Endometrial microvascular endothelial cells (primary cell): ENCODE results near the gene XCL1. TPM values are rescaled to one million over a fixed set of nuclear protein-coding genes. Genes with fewer than 3 reads are reported as not detected.
"Not testable (repeated sequence)": the region's sequence is repeated elsewhere in the genome, so short reads cannot be mapped to it uniquely, and the experiment has no call there.

ENCODE experiments used
- in situ Hi-C: cut with HindIII; loops from 2 replicates; pipeline ENCODE4 v1.10.0; 2017; ENCODE audit warnings: low sequenced_read_pairs, low pct_unique_long_range_greater_than_20kb; ENCODE audit errors: inconsistent ontology term
- total RNA-seq: library from RNA; depleted of rRNA; stranded (reverse); fragments of >200 nt; gene quantifications from one replicate; pipeline ENCODE4 v1.2.3, GENCODE V29; 2015; ENCODE audit errors: inconsistent ontology term

Gene XCL1
- total RNA-seq, 1 donor from 2014 or later = not detected

DNA sequence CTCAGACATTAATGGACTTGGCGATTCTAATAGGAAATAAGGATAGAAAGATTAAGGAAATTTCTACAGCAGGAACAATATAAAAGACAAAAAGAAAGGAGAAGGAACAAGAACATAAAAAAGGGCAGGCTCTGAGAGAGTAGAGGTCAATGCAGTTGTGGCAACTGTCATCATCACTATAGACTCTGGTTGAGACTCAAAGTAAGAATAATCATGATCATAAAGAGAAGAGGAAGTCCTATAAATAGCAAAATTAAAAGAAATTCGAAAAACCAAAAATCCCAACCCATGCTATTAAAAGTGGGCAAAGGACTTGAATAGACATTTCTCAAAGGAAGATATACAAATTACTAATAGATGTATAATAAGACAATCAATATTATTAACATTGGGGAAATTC lies 14.4 kb upstream of the XCL1 start:
- in situ Hi-C loops = no loop called here

DNA sequence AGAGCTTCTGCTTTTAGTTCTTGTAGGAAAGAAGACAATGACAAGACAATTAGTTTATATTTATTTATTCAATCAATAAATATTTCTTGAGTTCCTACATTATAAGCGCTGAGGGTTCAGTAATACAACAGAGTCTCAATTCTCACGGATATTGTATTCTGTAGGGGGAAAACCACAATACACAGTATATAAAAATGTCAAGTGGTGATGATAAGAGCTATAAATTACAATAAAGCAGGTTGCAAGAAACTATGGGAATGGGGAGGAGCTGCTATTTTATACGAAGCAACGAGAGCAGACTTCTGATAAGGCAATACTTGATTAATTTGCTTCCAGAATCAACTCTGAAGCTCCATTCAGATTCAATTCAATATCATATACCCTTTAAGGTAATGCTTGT lies 10.6 kb upstream of the XCL1 start:
- in situ Hi-C loops = no loop called here

DNA sequence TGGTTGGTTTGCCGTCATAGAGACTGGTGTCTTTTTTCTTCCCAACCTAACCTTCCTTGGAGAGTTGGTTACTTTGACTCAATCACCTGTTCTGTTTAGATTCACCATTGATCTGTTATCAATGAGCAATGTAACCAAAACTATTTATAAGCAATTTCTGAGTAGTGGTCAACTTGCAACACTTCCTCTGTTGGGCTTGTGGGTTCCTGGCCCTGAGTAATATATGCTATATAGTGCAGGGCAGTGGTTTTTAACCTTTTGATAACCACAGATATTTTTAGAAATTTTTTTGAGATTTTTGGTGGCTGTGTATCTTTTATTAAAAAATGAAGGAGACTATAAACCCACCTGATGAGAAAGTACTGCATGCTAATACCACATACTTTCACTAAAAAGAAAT lies 9.4 kb upstream of the XCL1 start:
- in situ Hi-C loops = no loop called here

DNA sequence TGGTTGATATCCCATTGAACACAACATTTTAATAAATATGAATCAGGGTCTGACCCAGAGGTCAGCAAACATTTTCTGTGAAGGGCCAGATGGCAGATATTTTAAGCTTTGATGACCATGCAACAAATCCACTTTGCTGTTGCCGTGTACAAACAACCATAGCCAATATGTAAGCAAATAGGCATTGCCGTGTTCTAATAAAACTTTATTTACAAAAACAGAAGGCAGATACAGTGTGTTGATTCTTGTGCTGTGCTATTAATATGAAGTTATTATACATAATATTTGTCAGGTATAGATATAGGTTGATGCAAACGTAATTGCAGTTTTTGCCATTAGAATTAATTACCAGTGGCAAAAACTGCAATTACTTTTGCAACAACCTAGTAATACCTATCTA lies 8.8 kb upstream of the XCL1 start:
- in situ Hi-C loops = no loop called here

DNA sequence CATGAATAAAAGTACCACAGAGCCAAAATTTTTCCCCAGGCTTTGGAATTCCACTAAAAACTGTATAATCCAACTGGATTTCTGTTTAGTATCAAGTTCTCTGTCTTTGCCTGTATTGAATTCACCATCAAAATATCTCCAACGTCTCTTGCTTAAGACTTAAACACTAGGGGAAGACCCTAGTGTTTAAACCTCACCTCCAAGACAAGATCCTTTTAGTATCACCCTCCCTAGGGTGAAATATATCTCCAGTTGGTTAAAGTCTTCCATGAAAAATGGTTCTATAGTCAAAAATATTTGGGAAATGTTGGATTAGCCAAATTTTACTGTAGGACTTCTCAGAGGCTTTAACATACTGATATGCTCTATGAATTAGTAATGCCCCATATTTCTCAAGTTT lies 8.1 kb upstream of the XCL1 start:
- in situ Hi-C loops = no loop called here

DNA sequence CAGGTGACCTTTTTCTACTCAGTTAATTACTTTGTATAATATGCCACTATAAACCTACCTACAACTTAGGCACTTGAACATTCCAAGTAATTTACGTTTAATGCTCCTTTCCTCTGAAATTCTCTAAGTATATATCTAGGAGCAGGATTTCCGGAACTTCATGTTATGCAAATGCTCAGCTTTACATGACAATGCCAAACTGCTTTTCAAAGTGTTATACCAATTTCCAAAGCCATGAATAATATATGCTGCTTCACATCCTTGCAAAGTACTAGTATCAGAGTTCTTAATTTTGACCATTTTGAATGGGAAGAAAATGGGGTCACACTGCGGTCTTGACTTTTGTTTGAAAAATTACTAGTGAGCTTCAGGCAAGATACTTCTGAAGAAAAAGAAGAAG lies 5.8 kb upstream of the XCL1 start:
- in situ Hi-C loops = no loop called here

DNA sequence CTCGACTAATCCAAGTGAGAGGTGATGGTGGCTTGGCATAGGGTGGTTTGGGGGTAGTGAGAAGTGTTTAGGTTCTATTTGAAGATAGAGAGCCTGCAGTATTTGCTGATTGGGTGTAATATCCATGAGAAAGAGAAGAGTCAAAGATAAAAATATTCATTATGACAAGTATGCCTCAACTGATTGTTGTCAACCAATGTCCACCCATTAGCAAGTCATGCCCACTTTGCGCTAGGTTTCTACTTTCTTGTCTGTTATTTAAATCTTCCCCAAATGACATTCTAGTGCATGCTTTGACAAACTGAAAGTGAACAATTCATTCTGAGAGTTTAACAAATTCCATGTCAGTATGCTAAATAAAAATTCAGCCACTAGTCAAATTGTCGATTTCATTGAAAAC lies 3.8 kb upstream of the XCL1 start:
- in situ Hi-C loops = no loop called here

DNA sequence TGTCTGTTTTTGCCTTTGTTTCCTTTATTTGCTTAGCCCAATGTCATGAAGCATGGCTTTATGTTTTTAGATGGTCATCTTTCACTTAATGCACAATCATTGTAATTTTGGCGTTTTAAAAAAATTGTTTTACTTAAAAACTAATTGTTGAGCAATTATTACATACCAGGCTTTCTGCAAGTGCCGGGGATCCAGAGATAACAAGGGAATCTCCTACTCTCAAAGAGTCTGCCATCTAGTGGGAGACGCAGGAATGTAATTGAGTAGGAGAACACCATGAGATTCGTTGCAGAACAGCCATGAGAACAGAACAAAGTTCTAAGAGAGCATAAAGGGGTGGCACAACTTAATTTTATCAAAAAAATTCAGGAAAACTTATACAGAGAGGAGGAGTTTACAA lies 2.2 kb upstream of the XCL1 start:
- in situ Hi-C loops = not testable (repeated sequence)

DNA sequence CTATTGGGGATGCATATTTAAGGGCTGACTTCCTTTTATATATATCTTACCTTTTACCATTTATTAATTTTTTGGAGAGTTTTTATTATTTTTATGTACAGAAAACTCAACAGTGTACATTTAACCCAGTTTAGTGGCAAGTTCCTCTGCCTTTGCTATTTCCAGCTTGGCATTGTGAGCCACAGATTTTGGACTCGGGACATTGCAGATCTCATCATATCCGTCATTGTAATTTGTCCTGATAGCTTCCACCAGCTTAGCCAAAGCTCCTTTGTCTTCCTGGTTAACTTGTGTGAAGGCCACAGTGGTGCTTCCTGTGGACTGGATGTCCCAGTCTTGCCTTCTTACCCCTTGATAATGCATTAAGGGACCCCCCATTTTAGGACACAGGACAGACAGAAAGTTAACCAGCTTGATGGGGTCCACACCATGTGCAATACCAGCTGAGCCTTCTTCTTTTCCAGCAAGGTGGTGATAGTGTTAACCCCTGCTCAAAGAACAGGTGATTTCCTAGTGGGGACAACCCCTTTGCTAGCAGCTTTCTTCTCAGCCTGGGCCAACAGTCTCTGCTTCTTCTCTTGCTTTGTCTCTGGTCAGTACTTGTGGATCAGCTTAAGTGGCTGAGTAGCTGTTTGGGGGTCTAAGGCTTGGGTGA lies 2.3 kb downstream of the XCL1 start:
- in situ Hi-C loops = not testable (repeated sequence)

DNA sequence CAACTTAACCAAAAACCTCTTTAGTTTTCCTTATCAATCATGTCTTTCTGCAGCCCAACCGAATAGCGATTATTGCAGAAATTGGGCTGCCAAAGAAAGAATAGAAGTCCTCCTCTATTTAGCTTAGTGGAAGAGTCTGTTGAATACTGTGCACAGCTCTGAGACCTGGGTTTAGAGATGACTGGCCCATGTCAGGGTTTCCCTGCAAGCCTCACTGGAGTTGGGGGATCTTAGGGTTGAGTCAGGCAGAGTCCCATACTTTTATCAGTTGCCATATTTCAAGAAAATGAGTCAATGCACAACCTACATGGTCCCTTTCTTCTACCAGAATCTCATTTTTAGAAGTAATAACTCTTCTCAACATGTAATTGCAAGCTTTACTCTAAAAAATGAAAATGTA lies 3.9 kb downstream of the XCL1 start:
- in situ Hi-C loops = not testable (repeated sequence)

DNA sequence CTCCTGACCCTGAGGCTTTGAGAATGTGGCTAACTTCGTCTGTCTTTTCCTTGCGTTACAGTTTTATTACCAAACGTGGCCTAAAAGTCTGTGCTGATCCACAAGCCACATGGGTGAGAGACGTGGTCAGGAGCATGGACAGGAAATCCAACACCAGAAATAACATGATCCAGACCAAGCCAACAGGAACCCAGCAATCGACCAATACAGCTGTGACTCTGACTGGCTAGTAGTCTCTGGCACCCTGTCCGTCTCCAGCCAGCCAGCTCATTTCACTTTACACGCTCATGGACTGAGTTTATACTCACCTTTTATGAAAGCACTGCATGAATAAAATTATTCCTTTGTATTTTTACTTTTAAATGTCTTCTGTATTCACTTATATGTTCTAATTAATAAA lies 4.6 kb downstream of the XCL1 start:
- in situ Hi-C loops = not testable (repeated sequence)

DNA sequence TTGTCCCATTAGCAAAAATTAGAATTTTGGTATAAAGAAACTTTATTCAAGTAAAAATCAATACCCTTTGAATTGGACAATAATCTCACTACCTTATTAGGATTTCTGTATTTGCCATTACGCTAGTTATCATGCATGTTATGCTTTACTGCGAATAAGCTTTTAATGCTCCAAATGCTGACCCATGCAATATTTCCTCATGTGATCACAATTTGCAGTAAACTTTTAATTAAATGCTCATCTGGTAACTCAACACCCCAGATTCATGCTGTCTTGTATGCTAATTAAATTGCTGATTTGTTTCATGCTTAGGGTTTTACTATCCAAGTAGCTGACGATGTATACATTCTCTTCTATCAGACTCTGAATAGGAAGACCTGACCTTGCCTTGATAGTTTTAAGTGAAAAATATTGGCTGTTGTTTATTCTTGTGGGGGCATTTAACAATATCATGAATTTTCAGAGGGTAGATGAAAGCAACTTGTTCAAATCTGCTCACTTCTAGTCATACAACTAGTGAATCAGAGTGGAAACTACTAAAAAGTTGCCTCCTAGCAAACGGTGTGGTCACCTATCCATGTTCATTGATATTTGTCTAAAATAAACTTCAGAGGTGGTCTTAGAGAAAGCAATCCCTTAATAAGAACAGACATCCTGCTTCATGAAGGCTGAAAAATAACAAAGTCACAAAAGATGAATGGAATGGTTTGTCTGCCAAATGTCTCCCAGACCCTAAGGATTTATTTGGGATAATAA lies 5.6 kb downstream of the XCL1 start:
- in situ Hi-C loops = no loop called here

DNA sequence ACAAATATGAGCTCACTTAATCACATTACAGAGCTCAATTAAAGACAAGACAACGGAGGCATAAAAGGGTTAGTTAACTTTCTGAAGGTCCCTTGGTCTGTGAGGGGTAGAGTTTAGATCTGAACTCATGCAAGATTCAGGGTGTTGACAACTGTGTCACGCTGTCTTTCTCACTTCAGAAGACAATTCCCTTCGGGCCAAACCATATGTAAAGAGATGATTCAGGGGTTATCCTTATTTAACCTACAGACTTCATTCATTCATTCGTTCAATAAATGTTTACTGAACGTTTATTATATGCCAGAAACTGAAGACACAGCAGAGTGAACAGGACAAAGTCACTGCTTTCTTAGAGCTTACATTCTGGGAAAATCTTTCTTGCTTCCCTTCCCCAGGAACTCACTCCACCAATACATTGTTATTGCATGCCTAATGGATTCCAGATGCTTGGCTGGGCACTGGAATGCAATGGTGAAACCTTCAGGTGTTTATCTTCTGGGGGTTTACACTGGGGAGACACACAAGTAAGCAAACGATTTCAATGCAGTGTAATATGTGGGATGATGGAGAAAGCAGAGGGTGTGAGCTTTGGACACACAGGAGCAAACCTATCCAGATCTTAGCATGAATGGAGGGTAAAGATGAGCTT lies 6.4 kb downstream of the XCL1 start:
- in situ Hi-C loops = no loop called here

DNA sequence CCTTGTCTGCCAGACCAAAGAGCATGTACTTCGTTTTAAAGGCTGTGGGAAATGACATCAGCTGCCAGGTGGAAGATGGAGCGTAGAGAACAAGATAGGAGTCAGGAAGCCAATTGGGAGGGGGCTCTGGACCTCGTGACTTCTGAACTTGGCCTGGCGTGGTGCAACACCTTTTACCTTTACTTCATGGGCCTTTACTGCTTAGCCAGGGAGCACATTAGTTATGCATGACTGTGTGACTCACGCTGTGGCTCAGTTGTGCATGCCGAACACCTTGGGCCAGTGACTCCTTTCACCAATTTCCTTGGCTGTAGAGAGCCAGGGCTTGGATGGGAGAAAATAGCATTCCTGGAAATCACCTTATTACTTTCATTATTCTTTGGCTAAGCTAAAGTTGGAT lies 7.2 kb downstream of the XCL1 start:
- in situ Hi-C loops = no loop called here

DNA sequence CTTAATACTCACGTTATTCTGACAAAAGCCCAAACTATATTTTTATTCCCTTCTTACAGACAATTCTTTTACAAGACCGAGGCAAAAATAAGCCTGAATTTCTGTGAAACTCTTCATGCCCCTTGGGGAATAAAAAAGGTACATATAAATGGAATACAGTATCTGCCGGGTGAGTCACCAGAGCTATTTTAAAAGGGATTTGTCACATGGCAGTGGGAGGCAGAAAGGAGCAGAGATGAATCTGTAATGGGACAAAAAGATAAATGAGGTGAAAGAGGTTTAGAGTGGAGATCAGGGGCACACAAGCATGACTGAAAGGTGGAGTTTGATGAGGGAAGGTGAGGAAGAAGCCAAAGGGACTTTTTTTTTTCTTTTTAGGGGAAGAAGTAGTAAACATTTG lies 8.8 kb downstream of the XCL1 start:
- in situ Hi-C loops = no loop called here

DNA sequence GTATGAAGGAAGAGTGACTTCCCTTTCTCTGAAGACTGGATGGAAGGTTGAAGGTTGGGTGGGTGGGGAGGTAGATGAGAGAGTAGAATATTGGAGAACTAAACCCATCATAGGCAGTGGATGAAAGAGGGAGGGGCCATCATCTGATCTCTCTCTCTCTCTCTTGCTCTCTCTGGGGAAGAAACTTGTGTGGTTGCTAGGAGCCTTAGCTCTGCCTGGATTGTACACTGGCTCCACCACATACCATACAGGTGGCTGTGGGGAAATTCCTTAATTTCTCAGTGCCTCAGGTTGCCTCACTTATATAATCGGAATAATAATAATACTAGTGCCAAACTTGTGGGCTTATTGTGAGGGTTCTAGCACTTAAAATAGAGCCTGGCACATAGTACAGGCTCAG lies 9.5 kb downstream of the XCL1 start:
- in situ Hi-C loops = no loop called here

DNA sequence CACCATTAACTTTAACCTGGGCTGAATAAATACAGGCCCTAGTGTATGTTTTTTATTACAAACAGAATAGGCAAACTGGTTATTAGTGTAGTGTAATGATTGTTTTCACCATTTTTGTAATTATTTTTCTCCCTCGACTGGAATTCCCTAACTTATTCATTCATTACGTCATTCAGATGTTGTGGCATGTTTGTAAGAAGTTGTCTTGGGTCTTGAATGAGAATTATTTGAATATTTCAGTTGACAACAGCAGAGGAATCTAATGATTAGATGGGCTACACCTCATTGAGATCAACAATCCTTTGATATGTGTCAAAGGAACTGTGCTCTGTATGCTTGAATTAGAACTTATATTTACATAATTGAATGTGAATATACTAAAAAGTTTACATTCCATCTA lies 12.8 kb downstream of the XCL1 start:
- in situ Hi-C loops = no loop called here

DNA sequence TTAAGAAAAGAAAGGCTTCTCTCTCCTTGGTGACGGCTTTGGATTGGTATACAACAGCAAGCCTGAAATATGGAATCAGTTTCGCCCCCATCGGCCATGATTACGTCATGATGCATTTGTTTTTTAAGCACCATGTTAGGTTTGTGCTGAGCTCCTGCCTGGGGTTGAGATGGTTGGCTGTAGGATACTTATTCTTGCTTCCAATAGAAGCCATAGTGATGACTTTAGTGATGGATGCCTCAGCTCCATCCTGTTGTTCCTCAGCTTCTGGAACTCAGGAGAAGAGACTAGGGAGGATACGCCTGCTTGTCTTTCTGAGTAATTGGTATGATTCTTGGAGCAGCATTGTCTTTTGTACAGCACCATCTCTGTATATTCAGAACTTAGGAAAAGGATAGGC lies 14.7 kb downstream of the XCL1 start:
- in situ Hi-C loops = no loop called here

DNA sequence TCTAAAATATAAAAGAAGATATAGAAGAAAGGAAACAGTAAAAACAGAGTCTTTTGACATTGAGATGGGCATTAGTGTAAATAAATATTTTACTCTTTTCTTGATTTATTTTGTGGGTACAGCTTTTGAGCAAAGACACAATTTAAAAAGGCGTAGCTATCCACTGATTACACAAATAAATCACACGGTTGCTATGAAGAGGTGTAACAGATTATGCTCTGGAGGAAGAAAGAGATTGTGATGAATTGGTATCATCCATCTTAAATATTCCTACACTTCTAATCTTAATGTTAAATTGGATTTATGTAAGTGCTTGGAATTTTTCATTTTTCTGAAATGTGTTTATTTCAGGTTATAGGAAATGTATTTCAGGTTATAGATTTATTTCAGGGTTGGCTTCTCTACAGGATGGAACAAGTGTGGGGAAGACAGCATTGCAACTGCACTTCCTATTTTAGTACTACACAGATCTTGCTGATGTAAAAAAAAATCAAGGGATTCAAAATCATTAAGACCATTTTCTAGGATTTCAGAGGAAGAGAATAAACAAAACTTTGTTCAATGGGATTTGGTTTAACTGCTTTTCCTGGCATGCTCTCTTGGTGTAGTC lies 15.3 kb downstream of the XCL1 start:
- in situ Hi-C loops = no loop called here

DNA sequence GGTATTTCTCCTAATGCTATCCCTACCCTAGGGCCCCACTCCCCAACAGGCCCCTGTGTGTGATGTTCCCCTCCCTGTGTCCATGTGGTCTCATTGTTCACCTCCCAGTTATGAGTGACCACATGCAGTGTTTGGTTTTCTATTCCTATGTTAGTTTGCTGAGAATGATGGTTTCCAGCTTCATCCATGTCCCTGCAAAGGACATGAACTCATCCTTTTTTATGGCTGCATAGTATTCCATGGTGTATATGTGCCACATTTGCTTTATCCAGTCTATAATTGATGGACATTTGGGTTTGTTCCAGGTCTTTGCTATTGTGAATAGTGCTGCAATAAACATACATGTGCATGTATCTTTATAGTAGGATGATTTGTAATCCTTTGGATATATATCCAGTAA lies 19.0 kb downstream of the XCL1 start:
- in situ Hi-C loops = not testable (repeated sequence)
